Psoas muscle (tissue), 8 donors: ENCODE results near the gene SQSTM1. TPM values are rescaled to one million over a fixed set of nuclear protein-coding genes. Genes with fewer than 3 reads are reported as not detected.

ENCODE experiments used
- ATAC-seq, 4 donors: fragments of 200-7000 bp; cut with Tn5 transposase; one replicate each; pipeline ENCODE4 v1.9.1; 2020; ENCODE audit warnings: moderate library complexity in 3 of 4, mild to moderate bottlenecking in 2 of 4
- DNase-seq, 2 donors: peaks; one replicate each; pipeline ENCODE4 v3.0.0-alpha.2; 2020
- H3K27ac ChIP-seq: fragments of 200-600 bp; one replicate; pipeline ENCODE4 v1.8.0; 2022
- H3K27me3 ChIP-seq, 3 donors: fragments of 200-600 bp in 1 of 3; one replicate each; pipeline versions ENCODE4 v1.6.1 to v1.8.0; 2013 to 2022; ENCODE audit warnings: low read length in 2 of 3, mild to moderate bottlenecking in 2 of 3, moderate library complexity in 1 of 3; ENCODE audit not compliant: insufficient read depth in 3 of 3
- H3K36me3 ChIP-seq, 2 donors: fragments of 200-600 bp in 1 of 2; one replicate each; pipeline versions ENCODE4 v1.6.1 to v1.8.0; 2013 to 2022; ENCODE audit warnings: low read depth in 1 of 2, mild to moderate bottlenecking in 1 of 2, moderate library complexity in 1 of 2; ENCODE audit not compliant: insufficient read depth in 1 of 2
- H3K4me1 ChIP-seq: fragments of 200-600 bp; one replicate; pipeline ENCODE4 v1.8.0; 2022
- H3K4me3 ChIP-seq: fragments of 200-600 bp; one replicate; pipeline ENCODE4 v1.8.0; 2022; ENCODE audit warnings: mild to moderate bottlenecking
- H3K9me3 ChIP-seq: fragments of 200-600 bp; one replicate; pipeline ENCODE4 v1.8.0; 2022
- WGBS, 3 donors: extraction: QIAGEN DNeasy Blood & Tissue Kit; methylation state at CpG; one replicate each; pipeline versions ENCODE4 v1.1.6 to v1.1.7; 2013; 5-methylcytosine and 5-hydroxymethylcytosine counted together
- intact Hi-C, 2 donors: fragments of 100-400 bp; cut with DNase I; formaldehyde crosslinking; loops; one replicate each; pipeline versions ENCODE4 v1.11.0 to v1.14.2; 2022
- polyA plus RNA-seq, 3 donors: library from polyadenylated mRNA; stranded (reverse); fragments of 200-250 nt; gene quantifications; one replicate each; pipeline ENCODE4 v1.2.3, GENCODE V29; 2013
- total RNA-seq, 4 donors: library from RNA; stranded (reverse); fragmentation: NEBNext Ultra II Directional in 2 of 4; extraction: Animal tissue kit (Norgen Biotek cat#: 25700) in 2 of 4; gene quantifications; one replicate each; pipeline versions ENCODE4 v1.2.1 to v1.2.4, GENCODE V29; 2021 to 2023
- TF ChIP-seq, protein P1 (sequence below): fragments of 200-600 bp; IDR thresholded peaks from one replicate; pipeline ENCODE4 v1.8.0; 2022; ENCODE audit warnings: antibody characterized with exemption
- donor health status: healthy with polysubstance abuse.
- donor health status: DM: no; HTN: no; CAD: no; lungs with moderate emphysema.
- donor health status: Bipolar disorder and iron deficiency.
- donor health status: healthy.
- donor health status: DM: yes; HTN: yes; CAD: no.
- donor health status: DM: no; HTN: no; CAD: no.
- donor health status: DM: no; HTN: no; CAD: no.
- donor health status: DM: yes; HTN: yes; CAD: no.

The SQSTM1 gene
- total and polyA plus RNA-seq, 7 donors, result 463 to 1,199 (median 707) TPM

DNA sequence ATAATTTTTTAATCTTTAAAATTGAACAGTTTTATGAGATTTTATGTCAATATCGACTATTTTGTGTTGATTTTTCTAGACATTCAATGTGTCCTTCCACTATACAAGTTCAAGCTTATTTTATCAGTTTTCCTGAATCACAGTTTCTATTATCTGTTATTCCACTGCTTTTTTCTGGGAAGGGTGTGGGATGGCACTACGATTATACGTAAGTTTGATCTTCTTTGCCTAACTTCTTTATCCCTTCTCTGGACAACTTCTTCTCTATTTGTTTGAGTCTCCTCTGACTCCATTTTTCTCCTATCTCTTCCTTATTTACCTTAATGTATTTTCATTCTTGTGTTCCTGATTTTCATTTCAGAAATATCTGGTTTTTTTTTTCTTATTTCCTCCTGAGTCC is 62.5 kb downstream of the SQSTM1 start:
- DNase-seq (no peak), ATAC-seq (no peak)
- Histone ChIP-seq H3K36me3 (peaks cover 11 to 61% of the 10 kb centered on the region in 2 donors), H3K27me3 (no peaks in the 10 kb centered on the region), H3K27ac (no peak overlapping the region), H3K4me3 (no peak overlapping the region), H3K9me3 (peaks cover 19% of the 10 kb centered on the region), H3K4me1 (peaks cover 18% of the 10 kb centered on the region)
- 95 to 99% (median 98%) methylated on average over 3 of the region's 3 CpGs for WGBS, 3 donors
- TF ChIP-seq, protein P1, sequence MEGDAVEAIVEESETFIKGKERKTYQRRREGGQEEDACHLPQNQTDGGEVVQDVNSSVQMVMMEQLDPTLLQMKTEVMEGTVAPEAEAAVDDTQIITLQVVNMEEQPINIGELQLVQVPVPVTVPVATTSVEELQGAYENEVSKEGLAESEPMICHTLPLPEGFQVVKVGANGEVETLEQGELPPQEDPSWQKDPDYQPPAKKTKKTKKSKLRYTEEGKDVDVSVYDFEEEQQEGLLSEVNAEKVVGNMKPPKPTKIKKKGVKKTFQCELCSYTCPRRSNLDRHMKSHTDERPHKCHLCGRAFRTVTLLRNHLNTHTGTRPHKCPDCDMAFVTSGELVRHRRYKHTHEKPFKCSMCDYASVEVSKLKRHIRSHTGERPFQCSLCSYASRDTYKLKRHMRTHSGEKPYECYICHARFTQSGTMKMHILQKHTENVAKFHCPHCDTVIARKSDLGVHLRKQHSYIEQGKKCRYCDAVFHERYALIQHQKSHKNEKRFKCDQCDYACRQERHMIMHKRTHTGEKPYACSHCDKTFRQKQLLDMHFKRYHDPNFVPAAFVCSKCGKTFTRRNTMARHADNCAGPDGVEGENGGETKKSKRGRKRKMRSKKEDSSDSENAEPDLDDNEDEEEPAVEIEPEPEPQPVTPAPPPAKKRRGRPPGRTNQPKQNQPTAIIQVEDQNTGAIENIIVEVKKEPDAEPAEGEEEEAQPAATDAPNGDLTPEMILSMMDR, result no peak
- intact Hi-C loops, result no loop called here

DNA sequence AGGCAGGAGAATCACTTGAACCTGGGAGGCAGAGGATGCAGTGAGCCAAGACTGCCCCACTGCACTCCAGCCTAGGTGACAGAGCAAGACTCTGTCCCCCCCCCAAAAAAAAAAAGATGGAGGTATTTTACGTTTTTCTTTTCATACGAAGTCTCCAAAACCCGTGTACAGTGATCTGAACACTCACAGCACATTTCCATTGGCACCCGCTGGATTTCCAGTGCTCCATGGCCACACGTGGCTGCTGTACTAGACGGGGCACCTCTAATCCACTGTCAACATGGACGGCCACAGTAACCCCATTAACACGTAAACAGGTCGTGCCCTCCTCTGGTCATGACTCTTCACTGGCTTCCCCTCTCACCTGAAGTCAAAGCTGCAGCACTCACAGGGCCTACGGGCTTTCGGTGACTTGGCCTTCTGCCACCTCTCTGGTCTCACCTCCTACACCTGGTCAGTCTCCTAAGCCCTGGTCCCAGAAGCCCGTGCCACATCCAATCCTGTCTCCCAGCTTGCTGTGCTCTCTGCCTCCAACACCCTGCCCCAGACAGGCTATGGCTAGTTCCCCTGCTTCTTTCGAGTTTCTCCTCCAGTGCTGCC is 64.9 kb downstream of the SQSTM1 start:
- 87 to 89% (median 89%) methylated on average over 13 of the region's 13 CpGs for WGBS, 3 donors

DNA sequence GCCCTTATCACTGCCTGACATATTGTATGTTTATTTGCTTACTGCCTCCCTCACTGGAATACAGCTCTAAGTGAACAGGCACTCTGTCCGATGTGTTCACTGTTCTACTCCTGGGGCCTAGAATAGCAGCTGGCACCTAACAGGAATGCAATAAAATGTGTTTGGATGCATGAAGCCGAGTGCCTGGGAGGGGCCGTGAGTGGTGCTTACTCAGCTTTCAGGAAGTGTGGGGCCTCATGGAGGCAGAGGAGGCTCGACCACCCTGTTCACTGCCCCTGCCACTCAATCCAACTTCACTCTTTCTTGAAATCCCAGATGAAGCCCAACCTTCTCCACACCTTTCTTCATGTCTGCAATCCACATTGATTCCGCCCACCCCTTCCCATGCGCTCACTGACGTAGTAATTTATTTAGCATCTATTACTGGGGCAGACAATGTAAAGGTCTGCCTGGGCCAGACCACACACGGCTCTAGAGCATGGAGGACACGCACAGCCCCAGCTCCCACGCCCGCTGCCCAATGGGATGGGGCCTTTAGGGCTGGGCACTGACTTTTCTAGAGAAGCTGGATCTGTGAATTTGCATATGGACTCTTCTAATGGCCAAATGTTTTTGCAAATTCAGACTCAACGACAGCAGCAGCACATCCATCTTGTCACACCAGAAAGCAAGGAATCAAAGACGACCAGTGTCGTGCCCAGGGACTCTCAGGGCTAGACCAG is 65.6 kb downstream of the SQSTM1 start:
- DNase-seq (no peak), ATAC-seq (peak in 2 of 4 donors; percentile 61 to 75)
- peaks cover 19% of the 10 kb centered on the region for H3K9me3 ChIP-seq
- no peak overlapping the region for H3K4me3 ChIP-seq
- H3K4me1 ChIP-seq, result peaks cover 11% of the 10 kb centered on the region
- TF ChIP-seq, protein P1, result no peak
- 72 to 80% (median 74%) methylated on average over 14 of the region's 14 CpGs for WGBS, 3 donors
- intact Hi-C loops, result no loop called here
- H3K27me3 ChIP-seq, result no peaks in the 10 kb centered on the region
- H3K27ac ChIP-seq, result no peak overlapping the region
- peaks cover 11 to 78% of the 10 kb centered on the region in 2 donors for H3K36me3 ChIP-seq

More for the DNA sequence above, 64.9 kb downstream of the SQSTM1 start:
- TF ChIP-seq, protein P1, result no peak
- peaks cover 11 to 70% of the 10 kb centered on the region in 2 donors for H3K36me3 ChIP-seq
- H3K4me3 ChIP-seq, result no peak overlapping the region
- peaks cover 19% of the 10 kb centered on the region for H3K9me3 ChIP-seq
- DNase-seq, result no peak
- H3K27me3 ChIP-seq, result no peaks in the 10 kb centered on the region
- peak in 1 of 4 donors; percentile 10 for ATAC-seq
- peaks cover 16% of the 10 kb centered on the region for H3K4me1 ChIP-seq
- intact Hi-C loops, result no loop called here
- H3K27ac ChIP-seq, result no peak overlapping the region

DNA sequence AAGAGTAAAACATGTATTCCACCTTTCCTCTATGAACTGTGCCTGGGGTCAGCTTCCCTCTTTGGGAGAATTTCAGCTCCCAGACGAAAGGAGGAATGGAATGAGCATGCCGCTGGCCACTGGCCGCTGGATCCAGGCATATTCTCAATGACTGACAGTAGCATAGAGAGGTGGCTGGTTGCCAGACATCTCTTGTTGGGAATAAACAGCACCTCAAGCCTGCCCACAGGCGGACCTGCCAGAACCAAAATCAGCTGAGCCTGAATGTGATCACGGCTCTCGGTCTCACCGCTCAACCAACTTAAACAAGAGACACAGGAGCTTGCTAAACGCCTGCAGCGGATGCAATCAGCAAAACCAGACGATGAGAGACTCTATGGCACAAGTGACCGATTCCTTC is 66.4 kb downstream of the SQSTM1 start:
- intact Hi-C loops, result no loop called here
- ATAC-seq (peak; percentile 36 to 77 (median 71)), DNase-seq (no peak)
- TF ChIP-seq, protein P1, result no peak
- Histone ChIP-seq H3K4me3 (no peak overlapping the region), H3K27me3 (no peaks in the 10 kb centered on the region), H3K27ac (no peak overlapping the region), H3K36me3 (peaks cover 14 to 85% of the 10 kb centered on the region in 2 donors), H3K4me1 (peaks cover 11% of the 10 kb centered on the region), H3K9me3 (peaks cover 19% of the 10 kb centered on the region)
- WGBS, 3 donors, result 49 to 62% (median 50%) methylated on average over 11 of the region's 11 CpGs

Other genes with a start within 250 kb of the SQSTM1 start
- gene HNRNPH1, start 197.2 kb upstream of the SQSTM1 start, total RNA-seq, result 100 to 1,000 TPM; 141 to 195 (median 179) TPM
- 100 to 1,000 TPM; 105 to 226 (median 142) TPM for gene HNRNPH1, start 197.2 kb upstream of the SQSTM1 start, polyA plus RNA-seq
- gene CBY3, start 139.9 kb upstream of the SQSTM1 start, total RNA-seq, result not detected
- gene CBY3, start 139.9 kb upstream of the SQSTM1 start, polyA plus RNA-seq, result under 1 TPM in 1 of 3 donors, not detected in 2; 0.16 TPM
- 100 to 1,000 TPM; 205 to 285 (median 241) TPM for gene CANX, start 121.9 kb upstream of the SQSTM1 start, total RNA-seq
- 100 to 1,000 TPM in 2 of 3 donors, 10 to 100 TPM in 1; 85.7 to 252 (median 172) TPM for gene CANX, start 121.9 kb upstream of the SQSTM1 start, polyA plus RNA-seq
- 10 to 100 TPM; 11.2 to 16.0 (median 12.3) TPM for gene MAML1, start 88.1 kb upstream of the SQSTM1 start, total RNA-seq
- gene MAML1, start 88.1 kb upstream of the SQSTM1 start, polyA plus RNA-seq, result 10 to 100 TPM in 1 of 3 donors, 1 to 10 TPM in 2; 4.6 to 12.1 (median 5.8) TPM
- gene LTC4S, start 26.9 kb upstream of the SQSTM1 start, total RNA-seq, result 1 to 10 TPM; 1.7 to 6.7 (median 4.5) TPM
- 1 to 10 TPM; 1.5 to 2.2 (median 2.1) TPM for gene LTC4S, start 26.9 kb upstream of the SQSTM1 start, polyA plus RNA-seq
- gene MGAT4B, start 14.0 kb upstream of the SQSTM1 start, total RNA-seq, result 10 to 100 TPM; 29.3 to 58.4 (median 50.7) TPM
- gene MGAT4B, start 14.0 kb upstream of the SQSTM1 start, polyA plus RNA-seq, result 100 to 1,000 TPM in 1 of 3 donors, 10 to 100 TPM in 2; 40.9 to 136 (median 63.4) TPM
- gene MRNIP, start 37.9 kb downstream of the SQSTM1 start, total RNA-seq, result 1 to 10 TPM; 2.1 to 7.9 (median 5.1) TPM
- gene MRNIP, start 37.9 kb downstream of the SQSTM1 start, polyA plus RNA-seq, result 10 to 100 TPM; 20.4 to 30.4 (median 25.0) TPM
- 10 to 100 TPM; 40.0 to 50.2 (median 41.9) TPM for gene TBC1D9B, start 87.0 kb downstream of the SQSTM1 start, total RNA-seq
- gene TBC1D9B, start 87.0 kb downstream of the SQSTM1 start, polyA plus RNA-seq, result 10 to 100 TPM; 30.1 to 47.7 (median 37.0) TPM